GM18870 (cell line): ENCODE results near the gene SUN2.

Experiments used
- ATAC-seq: cut with Tn5 transposase; IDR thresholded peaks from one replicate; pipeline ENCODE4 v1.9.1; 2021; ENCODE audit warnings: moderate library complexity; ENCODE audit not compliant: unreplicated experiment

Gene SUN2

DNA sequence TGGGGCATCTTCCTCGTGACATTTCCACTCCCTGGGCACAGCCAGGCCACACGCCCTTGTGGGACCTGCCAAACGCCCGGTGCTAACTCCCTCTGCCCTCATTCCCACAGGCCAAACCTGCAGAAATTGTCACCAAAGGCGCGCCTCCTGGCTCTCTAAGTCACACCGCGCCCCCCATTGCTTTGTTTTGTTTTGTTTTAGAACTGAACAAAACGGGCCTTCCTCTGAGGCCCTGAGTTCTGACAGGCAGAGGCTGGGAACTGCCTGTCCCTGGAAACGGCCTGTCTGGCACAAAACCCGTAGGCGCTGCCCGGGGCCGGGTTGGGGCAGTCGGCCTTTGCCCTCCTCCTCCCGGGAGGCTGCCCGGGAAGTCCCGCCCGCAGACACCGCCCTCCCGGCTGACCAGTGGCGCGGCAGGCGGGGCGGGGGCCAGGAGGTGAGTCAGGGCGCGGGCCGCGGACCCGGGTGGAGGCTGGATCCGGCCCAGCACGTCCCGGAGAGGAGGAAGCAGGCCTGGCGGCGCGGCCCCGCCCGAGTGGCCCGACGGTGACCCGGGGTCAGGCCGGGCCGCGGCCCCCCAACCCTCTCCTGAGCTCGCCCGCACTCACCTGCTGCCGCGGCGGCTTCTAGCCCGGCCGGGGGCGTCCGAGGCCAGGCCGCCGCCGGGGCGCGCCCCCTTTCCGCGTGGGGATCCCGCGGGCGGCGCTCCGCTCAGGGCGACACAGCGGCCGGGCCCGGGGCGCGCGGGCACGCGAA, 465 bp downstream of the SUN2 start:
- ATAC-seq: no peak

GRCh38 chr22:38754751-38755154, 1.0 kb downstream of the SUN2 start:
- no peak for ATAC-seq

DNA sequence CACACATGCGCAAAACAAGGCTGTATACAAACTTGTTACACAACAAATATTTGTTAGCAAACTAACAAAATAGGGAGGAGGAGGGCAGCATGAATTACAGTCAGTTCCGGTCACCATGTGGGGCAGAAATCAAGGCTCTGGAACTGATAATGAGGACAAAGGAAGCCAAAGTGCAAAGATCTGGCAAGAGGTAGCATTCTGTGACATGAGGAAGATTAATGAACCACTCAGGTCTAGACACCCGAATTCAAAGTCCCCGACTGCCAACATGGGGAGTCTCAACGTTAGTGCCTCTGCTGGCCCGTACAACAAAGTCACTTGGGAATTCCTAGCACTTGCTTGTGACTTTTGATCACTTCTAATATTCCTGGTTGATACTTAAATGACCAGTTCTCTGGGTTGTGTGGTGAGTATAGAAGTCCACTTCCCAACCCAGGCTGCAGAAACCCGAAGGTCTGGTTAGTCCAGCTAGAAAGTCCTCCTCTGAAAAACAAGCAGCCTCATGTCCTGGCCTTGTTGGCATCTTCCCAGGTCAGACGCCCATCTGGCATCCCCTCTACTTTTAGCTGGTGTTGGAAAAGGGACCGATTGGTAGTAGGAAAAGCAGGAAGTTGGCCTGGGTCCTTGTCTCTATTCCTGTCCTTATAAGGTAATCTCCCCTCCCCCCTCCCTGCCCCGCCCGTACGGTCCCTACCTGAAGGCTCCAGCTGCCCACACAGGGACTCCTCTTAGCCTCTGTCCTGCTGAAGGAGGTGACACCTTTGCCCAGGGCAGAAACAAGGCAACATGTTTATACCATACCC, 1.6 kb downstream of the SUN2 start:
- no peak for ATAC-seq

GRCh38 chr22:38751422-38752346, 4.1 kb downstream of the SUN2 start:
- no peak for ATAC-seq

- no peak for ATAC-seq
These were observed 4.8 kb downstream of the SUN2 start for GRCh38 chr22:38751066-38751421.

DNA sequence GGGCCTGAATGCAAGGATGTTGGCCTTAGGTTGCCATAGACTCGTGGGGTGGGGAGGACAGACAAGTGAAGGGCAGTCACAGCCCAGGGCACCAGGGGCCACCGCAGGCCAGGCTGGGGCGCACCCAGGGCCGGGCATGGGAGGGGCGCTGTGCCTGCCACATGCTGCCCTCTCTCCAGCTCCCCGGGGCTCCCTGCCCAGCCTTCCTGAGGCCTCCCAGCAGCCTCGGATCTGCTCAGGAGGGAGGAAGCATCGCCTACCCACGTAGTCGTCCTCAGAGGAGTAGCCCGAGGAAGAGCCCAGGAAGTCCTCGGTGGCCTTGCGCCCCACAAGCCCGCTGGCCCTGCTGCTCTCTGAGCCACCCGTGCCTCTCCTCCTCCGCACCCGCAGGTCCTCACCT, 5.2 kb downstream of the SUN2 start:
- no peak for ATAC-seq

DNA sequence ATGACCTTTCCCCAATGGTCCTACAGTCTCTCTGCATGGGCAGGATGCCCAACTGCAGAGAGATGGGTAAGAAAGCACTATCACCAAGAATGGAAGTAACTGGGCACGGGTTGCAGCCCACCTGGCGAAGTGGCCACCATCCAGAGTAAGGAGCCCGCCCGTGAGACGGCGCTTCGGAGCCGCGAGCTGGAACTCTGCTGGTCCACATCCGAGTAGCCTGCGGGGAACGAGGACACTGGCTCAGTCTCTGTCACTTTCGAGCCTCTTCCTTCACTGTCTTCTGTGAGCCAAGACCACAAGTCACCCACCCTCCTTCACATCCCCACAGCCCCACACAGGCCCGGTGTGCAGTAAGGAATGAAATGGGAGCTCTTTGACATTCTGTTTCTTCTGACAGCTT, 5.7 kb downstream of the SUN2 start:
- ATAC-seq: no peak

DNA sequence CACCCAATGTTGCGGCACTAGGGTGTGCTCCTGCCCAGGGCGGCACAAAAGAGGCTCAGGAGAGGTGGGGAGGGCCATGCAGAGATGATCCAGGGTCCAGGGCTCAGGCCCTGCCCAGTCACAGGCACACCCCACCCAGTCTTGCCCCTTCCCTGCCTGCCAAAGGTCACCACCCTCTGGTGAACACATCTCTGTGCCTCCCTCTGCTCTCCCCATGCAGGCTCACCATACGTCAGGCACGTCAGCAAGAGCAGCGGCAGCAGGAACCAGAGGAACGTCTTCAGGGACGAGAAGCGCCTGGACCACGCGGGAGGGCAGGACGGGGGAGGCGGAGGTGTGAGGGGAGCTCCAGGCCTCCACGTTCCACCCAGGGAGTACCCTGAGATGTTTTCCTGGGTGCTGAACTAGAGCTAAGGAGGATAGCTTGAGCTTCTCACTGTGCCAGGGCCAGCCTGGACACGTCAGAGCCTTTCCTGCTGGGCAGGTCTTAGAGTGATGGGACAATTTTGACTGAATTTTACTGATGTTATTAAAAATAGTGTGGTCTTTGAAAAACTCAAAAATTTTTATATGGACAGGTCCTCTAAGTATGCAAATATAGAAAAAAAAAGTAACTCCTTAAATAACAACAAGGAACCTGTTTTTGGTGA, 7.2 kb downstream of the SUN2 start:
- no peak for ATAC-seq

- ATAC-seq: no peak
These were observed 9.9 kb downstream of the SUN2 start for GRCh38 chr22:38745676-38746460.

DNA sequence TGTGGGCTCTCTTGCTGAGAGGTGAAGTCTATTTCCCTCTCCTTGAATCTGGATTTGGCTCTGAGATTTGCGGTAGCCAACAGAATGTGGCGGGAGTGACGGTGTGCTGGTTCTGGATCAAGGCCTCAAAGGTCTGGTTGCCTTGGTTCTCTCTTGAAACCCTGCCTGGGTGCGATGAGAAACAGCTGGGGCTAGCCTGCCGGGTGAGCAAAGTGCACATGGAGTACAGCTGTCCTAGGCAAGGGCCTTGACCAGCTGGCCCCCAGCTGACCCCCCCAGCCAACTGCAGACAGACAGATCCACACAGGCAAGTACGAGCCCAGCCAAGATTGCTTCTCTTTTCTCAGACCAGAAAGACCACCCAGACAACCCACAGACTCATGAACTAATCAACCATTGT, 10.8 kb downstream of the SUN2 start:
- ATAC-seq: no peak

DNA sequence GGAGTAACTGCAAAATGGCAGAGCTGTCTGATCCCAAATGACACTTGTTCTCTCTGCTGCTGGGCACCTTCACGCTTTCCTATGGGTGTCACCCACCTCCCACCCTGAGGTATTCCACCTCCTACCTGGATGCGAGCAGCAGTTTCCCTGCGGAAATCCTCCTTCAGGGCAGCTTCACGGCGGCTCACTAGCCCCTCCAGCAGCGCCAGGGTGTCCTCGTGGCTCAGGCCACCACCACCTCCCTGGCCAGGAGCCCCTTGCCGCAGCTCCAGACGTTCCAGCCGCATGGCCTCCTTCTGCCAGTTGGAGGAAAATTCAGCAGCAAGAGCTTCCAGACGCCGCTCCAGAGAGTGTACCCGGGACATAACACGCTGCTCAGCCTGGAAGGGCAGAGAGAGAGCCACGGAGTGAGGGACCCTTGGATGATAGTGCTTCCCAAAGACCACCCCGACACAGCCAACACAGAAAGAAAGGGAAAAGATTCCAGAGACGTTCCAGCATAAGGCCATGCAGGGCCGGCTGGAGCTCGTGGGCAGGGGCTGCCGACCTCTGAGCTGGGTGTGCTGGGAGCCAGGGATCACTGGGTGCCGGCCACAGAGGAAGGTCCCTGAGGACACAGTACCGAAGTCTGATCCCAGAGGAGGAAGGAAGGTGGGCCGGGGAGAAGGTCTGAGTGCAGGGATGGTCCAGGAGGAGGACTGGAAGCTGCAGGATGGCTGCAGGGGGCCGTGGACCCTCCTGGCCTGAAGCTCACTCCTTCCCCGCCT, 13.4 kb downstream of the SUN2 start:
- no peak for ATAC-seq

GRCh38 chr22:38741576-38741975, 14.2 kb downstream of the SUN2 start:
- no peak for ATAC-seq

DNA sequence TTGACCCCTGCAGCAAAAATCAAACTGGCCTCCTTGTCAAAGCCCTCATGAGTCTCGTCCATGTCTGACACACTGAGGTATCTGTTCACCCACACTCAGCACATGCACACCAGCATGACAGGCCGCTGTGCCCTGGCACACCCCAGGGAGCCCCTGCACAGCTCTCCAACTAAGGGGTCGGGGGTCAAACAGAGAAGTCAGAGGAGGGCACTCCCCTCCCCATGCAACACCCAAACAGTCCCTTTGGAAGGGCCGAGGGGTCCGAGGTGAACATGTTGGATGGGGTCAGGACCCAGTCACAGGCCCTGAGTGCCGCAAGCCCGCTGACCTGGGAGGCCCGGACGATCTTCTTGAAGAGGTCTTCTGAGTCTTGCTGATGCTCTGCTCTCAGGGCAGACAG, 14.6 kb downstream of the SUN2 start:
- no peak for ATAC-seq

DNA sequence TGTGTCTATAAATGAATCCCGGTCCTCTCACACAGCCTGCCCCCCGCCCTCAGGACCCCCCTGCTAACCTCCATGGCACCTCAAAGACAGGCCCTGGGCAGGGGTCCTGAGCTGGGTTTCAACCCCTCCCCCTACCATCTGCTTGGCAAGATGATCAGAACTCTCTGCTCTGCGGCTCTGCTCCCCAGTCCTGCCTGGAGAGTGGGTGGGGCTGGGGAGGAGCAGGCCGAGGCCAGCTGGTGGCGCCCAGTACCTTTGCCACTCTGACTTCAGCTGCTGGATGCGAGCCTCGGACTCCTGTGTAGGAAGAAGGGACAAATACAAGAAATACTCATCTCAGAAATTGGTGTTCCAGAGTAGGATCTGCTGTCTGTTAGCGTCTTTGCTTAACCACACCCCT, 15.0 kb downstream of the SUN2 start:
- ATAC-seq: no peak

DNA sequence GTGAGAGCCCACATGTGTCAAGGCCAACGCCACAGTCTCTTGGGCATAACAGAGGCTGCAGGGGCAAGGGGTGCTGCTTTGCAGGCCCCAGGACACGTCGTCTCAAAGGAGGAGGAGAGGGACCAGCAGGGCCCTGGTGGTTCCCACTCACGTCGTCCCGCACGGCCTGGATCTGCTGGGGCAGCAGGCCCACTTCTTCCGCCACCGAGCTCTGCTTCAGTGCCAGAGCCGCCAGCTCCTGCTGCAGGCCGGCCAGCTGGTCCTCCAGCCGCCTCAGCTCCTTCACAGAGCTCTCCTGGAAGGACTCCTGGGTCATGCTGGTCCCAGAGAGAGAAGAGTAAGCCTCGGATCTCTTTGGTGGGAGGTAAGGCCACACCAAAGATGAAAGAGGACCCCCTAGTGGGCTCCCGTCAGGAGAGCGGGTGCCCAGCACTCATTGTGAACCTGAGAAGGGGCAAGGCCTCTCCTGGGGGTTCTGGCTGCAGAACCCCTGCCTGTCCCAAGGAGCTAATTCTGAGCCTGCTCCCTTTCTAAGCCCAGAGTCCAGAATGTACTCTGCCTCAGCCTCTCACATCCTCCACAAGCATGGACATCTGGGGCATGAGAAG, 15.6 kb downstream of the SUN2 start:
- no peak for ATAC-seq

- no peak for ATAC-seq
These were observed 16.3 kb downstream of the SUN2 start for GRCh38 chr22:38739300-38740055.

DNA sequence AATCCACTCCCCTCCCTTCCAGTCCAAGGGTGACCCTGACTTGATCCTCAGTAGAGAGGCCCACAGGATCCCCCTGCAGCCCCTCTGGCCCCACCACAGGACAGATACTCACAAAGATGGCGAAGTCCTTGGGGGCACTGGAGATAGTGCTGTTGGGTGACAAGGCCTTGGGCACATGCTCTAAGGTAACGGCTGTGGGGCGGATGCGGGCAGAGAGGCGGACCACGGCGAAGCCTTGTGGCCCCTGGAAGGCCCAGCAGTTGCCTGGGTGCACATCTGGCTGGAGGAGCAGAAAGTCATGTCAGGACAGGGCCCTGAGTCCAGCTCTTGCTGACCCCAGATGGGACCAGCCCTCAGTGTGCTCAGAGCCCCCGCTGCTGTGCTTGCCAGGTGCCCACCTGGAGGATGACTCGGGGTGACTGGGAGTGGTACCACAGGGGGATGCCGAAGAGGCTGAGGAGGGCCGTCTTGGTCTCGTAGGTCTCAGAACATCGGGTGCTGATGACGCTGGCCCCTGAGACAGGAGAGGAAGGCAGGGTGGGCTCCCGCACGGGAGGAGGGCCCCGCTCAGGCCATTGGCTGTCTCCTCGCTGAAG, 17.2 kb downstream of the SUN2 start:
- ATAC-seq: no peak
